Fibroblast of the aortic adventitia (primary cell): ENCODE data around the gene MCC. TPM values are rescaled to one million over a fixed set of nuclear protein-coding genes. Genes with fewer than 3 reads are reported as not detected.
A peak's percentile ranks its signal among the peaks of the same experiment; 100 is the strongest.

ENCODE experiments used
- DNase-seq: peaks from one replicate; pipeline ENCODE4 v3.0.0-alpha.2; 2010; ENCODE audit warnings: low read depth
- H3K4me3 ChIP-seq: 2 replicates; pipeline ENCODE4 v1.5.1; 2011; ENCODE audit warnings: low read depth, mild to moderate bottlenecking, control low read depth, low read length, moderate library complexity
- CTCF ChIP-seq: IDR thresholded peaks from 2 replicates; pipeline ENCODE4 v1.5.1; 2011; ENCODE audit warnings: mild to moderate bottlenecking, low read length, control low read depth, inconsistent platforms; ENCODE audit not compliant: insufficient read depth
- total RNA-seq: library from RNA; depleted of rRNA; stranded (reverse); fragments of >200 nt; gene quantifications from 2 replicates; pipeline ENCODE4 v1.2.3, GENCODE V29; 2012; ENCODE audit warnings: low replicate concordance

The MCC gene
- total RNA-seq, 1 donor: 62.4 TPM

GRCh38 chr5:113384782-113385285 is 103.4 kb downstream of the MCC start:
- no peak for TF ChIP-seq CTCF
- H3K4me3 ChIP-seq: no peak overlapping the region
- DNase-seq: no peak

DNA sequence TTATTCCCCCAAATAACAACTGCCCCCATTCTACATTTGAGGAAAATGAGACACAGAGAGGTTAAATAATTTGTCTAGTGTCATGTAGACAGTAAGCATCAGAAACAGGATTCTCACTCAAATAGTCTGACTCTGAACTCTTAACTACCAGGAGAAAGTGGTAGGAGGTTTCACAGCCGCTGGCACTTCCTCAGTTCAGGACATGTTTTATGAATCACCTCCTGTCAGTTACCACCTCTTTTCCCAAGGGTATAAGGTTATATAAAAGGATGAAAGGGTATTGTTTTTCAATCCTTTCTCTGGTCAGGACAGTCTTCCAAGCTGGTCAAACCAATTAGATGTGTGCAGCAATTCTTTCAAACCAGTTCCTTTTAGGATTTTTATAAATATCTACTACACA is 105.5 kb downstream of the MCC start:
- no peak overlapping the region for H3K4me3 ChIP-seq
- no peak for TF ChIP-seq CTCF
- DNase-seq: no peak

DNA sequence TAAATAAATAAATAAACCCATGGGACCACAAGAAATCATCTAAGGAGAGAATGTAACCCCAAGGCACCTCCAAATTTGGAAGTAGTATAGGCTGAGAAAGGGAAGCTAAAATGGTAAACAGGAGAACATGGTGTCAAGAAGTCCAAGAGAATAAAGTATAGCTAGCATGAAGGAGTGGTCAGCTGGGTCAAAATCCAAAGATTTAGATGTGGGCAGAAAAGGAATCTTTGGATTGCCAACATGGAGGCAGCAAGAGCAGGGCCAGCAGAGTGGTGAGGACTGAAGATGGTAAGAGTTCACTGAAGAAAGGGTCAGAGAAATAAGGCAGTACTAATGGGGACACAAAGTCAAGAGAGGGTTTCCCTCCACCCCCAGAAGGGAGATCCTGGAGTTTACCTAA is 106.5 kb downstream of the MCC start:
- no peak overlapping the region for H3K4me3 ChIP-seq
- DNase-seq: no peak
- TF ChIP-seq CTCF: no peak

DNA sequence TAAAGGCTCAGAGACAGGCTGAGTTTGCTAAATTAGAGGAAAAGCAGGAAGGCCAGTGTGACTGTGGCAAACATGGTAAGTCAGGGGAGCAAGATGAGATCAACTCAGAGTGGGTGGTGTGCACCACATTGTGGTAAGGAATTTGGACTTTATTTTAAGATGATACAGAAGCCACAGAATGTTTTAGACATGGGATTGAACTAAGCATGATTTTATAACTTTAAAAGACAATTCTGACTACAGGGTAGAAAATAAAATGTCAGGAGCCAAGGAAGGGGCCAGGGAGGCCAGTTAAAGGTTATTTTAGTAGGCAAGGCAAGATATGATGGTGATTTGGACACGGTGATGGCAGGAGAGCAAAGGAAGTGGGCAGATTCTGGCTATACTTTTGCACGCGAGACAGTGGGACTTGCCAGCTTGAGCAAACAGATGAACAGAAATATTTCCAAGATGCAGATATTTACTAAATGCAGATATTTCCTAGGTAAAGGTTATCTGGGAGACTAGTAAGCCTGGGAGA is 107.4 kb downstream of the MCC start:
- TF ChIP-seq CTCF: no peak
- H3K4me3 ChIP-seq: no peak overlapping the region
- no peak for DNase-seq

DNA sequence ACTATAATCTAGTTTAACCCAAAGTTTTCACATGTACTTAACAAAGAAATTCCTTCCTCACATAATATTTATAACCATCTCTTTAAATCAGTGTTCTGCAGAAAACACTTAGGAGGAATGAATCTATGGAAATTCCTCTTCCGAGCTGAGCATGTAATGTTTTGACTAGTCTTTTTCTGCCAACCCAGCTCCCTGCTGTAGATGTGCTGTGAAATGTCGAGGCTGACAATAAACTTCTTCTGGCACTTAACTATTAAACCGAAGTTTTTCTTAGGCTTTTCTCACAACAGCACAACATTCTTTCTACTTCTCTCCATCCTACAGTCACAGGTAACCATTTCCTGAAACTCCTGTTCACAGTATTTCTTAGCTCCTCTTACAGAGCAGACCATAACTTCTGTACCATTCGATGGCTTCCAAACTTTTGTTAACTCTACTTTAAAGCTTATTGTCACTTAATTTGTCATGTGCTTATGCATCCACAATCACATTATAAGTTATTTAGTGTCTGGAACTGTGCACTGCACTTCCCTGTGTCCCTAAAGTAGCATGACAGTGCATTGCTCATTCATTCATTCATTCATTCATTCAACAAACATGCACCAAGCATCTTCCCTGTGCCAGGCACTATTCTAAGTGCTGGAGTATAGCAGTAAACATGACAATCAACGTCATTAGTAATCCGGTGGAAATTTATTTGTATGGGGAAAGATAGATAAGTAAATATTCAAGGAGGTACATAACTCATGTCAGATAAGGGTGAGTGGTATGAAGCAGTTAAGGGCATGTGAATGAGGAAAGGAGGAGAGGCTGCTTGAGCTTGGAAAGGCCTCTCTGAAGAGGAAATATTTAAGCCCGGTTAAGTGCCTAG is 108.1 kb downstream of the MCC start:
- H3K4me3 ChIP-seq: no peak overlapping the region
- DNase-seq: peak; percentile 28

DNA sequence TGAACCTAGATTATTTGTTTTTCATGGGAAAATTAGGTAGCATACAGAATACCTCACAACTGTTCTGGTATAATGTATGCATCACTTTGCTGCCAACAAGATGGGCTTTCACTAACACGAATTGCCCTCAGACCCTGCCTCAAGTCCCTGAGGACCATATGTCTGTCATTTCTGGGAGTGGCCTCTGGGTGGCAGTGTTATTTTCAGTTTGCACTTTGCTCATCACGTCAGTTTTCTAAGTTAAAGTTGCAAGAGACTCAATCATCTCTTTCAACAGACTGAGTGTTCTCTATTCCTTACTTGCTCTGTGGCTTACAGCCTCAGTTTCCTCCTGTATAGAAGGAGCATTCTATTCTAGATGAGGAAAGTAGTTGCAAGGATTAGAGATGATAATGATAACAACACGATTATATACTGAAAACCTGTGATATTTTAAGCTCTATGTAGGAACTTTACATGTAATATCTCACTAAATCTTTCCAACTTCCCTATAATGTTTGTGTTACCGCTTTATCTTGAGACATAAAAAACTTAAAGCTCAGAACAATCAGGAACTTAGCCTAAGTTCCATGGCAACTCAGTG is 109.2 kb downstream of the MCC start:
- peak; percentile 67 for DNase-seq

More for the DNA sequence above, 108.1 kb downstream of the MCC start:
- TF ChIP-seq CTCF: no peak

More for the DNA sequence above, 109.2 kb downstream of the MCC start:
- TF ChIP-seq CTCF: peak; percentile 72
- no peak overlapping the region for H3K4me3 ChIP-seq
